Activated naive CD8-positive, alpha-beta T cell (primary cell): Measurements from ENCODE around the gene HELZ2.

Source experiments
- H3K27ac Mint-ChIP-seq: one replicate; pipeline ENCODE4 v1.8.0; 2021; ENCODE audit warnings: mixed read lengths
- H3K27me3 Mint-ChIP-seq: one replicate; pipeline ENCODE4 v1.8.0; 2021; ENCODE audit warnings: mixed read lengths
- H3K36me3 Mint-ChIP-seq: one replicate; pipeline ENCODE4 v1.8.0; 2021; ENCODE audit warnings: mixed read lengths
- H3K4me1 Mint-ChIP-seq: one replicate; pipeline ENCODE4 v1.8.0; 2021; ENCODE audit warnings: low read depth, mixed read lengths
- H3K4me3 Mint-ChIP-seq: one replicate; pipeline ENCODE4 v1.8.0; 2021; ENCODE audit warnings: mild to moderate bottlenecking, mixed read lengths
- H3K9me3 Mint-ChIP-seq: one replicate; pipeline ENCODE4 v1.8.0; 2021; ENCODE audit warnings: low read depth, mixed read lengths

The HELZ2 gene

DNA sequence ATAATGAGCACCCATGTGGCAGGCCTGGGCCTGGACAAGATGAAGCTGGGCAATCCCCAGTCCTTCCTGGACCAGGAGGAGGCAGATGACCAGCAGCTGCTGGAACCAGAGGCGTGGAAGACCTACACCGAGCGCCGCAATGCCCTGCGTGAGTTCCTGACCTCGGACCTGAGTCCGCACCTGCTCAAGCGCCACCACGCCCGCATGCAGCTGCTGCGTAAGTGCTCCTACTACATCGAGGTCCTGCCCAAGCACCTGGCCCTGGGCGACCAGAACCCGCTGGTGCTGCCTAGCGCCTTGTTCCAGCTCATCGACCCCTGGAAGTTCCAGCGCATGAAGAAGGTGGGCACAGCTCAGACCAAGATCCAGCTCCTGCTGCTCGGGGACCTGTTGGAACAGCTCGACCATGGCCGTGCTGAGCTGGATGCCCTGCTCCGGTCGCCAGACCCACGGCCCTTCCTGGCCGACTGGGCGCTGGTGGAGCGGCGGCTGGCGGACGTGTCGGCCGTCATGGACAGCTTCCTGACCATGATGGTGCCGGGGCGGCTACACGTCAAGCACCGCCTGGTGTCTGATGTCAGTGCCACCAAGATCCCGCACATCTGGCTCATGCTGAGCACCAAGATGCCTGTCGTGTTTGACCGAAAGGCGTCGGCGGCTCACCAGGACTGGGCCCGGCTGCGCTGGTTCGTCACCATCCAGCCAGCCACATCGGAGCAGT, 18.2 kb downstream of the HELZ2 start:
- Mint-ChIP-seq H3K4me1 (peaks cover 13% of the 10 kb centered on the region), H3K27ac (no peak overlapping the region), H3K27me3 (no peaks in the 10 kb centered on the region), H3K4me3 (no peak overlapping the region), H3K36me3 (peaks cover 2% of the 10 kb centered on the region), H3K9me3 (no peaks in the 10 kb centered on the region)

DNA sequence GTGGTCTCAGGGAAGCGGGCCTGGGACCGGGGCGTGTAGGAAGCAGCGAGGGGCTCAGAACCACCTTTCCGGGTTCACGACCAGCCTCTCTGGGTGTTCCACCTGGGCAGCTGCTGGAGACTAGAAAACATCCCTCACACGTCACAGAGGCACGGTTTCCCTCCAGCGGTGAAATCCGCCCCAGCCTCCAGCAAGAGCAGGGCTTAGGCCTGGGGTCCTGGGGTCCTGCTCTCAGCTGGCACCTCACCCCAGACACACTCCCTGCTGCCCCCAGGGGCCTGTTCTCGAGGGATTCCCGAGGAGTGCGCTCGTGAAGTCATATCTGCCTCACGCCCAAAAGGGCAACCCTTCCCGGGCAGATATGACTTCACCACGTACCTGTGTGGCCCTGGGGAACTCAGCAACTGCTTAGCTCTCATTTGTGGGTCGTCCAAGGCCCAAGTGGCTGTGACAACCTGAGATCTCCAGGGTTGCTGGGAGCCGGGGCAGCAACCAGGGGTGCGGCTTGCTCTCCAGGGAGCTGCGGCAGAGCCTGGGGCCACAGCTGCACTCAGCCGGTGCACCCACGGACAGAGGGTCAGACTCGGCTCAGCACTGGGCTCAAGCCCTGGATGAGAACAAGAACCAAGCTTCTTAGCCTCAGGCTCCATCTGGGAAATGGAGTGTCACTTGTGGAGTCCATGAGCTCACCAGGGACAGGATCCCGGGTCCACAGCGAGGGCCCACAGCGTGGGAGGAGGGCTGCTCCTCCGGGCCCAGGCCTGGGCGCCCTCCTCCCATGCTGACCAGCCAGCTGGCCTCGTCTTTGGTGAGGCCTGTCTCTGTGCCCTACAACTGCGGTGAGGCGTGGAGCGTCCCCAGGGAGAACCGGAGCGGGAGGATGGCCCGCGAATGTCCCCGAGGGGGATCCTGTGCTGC, 19.4 kb downstream of the HELZ2 start:
- peaks cover 11% of the 10 kb centered on the region for H3K4me1 Mint-ChIP-seq
- no peaks in the 10 kb centered on the region for H3K9me3 Mint-ChIP-seq
- H3K27me3 Mint-ChIP-seq = no peaks in the 10 kb centered on the region
- H3K27ac Mint-ChIP-seq = no peak overlapping the region
- peak overlapping the region; percentile 70 for H3K4me3 Mint-ChIP-seq
- H3K36me3 Mint-ChIP-seq = no peaks in the 10 kb centered on the region

GRCh38 chr20:63553933-63554290, 20.1 kb downstream of the HELZ2 start, which contains the start of gene FNDC11:
Gene FNDC11, plus strand, starts transcription at chr20:63554159. Its CDS starts 1,505 bp downstream, at chr20:63555664.
- Mint-ChIP-seq H3K27ac (peak within 1 kb of the TSS; percentile 28), H3K4me3 (peak within 1 kb of the TSS; percentile 70), H3K4me1 (peaks cover 15% of the 10 kb centered on the region), H3K36me3 (no peaks in the 10 kb centered on the region), H3K9me3 (no peaks in the 10 kb centered on the region), H3K27me3 (no peaks in the 10 kb centered on the region)

- H3K4me3 Mint-ChIP-seq = peak overlapping the region; percentile 70
- no peaks in the 10 kb centered on the region for H3K9me3 Mint-ChIP-seq
- no peaks in the 10 kb centered on the region for H3K36me3 Mint-ChIP-seq
- H3K27ac Mint-ChIP-seq = no peak overlapping the region
- no peaks in the 10 kb centered on the region for H3K27me3 Mint-ChIP-seq
- H3K4me1 Mint-ChIP-seq = peaks cover 15% of the 10 kb centered on the region
Measured at GRCh38 chr20:63553251-63553932, 20.6 kb downstream of the HELZ2 start.

- Mint-ChIP-seq H3K27me3 (no peaks in the 10 kb centered on the region), H3K4me1 (peaks cover 15% of the 10 kb centered on the region), H3K9me3 (no peaks in the 10 kb centered on the region), H3K36me3 (no peaks in the 10 kb centered on the region), H3K27ac (peak overlapping the region; percentile 54), H3K4me3 (peak overlapping the region; percentile 70)
Measured at GRCh38 chr20:63552481-63553249, 21.4 kb downstream of the HELZ2 start.

DNA sequence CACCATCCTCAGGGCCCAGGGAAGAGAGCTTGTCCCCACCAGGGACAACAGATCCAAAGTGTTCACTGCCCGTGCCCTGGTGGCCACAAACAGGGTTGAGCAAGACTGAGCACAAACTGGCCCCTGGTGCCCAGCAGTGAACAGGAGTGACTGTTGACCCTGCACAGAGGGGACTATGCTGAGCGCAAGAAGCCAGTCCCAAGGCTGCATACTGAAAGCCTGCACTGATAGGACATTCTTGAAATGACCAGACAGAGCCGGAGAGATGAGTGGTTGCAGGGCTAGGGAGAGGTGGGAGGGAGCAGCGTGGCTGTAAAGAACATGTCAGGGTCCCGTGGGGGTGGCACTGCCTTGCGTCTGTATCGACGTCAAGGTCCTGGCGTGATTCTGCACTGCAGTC, 23.0 kb downstream of the HELZ2 start:
- H3K27ac Mint-ChIP-seq = no peak overlapping the region
- H3K9me3 Mint-ChIP-seq = no peaks in the 10 kb centered on the region
- H3K4me1 Mint-ChIP-seq = peaks cover 15% of the 10 kb centered on the region
- peak overlapping the region; percentile 42 for H3K4me3 Mint-ChIP-seq
- no peaks in the 10 kb centered on the region for H3K27me3 Mint-ChIP-seq
- no peaks in the 10 kb centered on the region for H3K36me3 Mint-ChIP-seq

GRCh38 chr20:63549679-63550282, 24.3 kb downstream of the HELZ2 start:
- Mint-ChIP-seq H3K4me1 (peaks cover 15% of the 10 kb centered on the region), H3K27me3 (no peaks in the 10 kb centered on the region), H3K36me3 (no peaks in the 10 kb centered on the region), H3K9me3 (no peaks in the 10 kb centered on the region), H3K4me3 (no peak overlapping the region), H3K27ac (no peak overlapping the region)

- H3K36me3 Mint-ChIP-seq = no peaks in the 10 kb centered on the region
- H3K27me3 Mint-ChIP-seq = no peaks in the 10 kb centered on the region
- peaks cover 15% of the 10 kb centered on the region for H3K4me1 Mint-ChIP-seq
- no peak overlapping the region for H3K27ac Mint-ChIP-seq
- no peak overlapping the region for H3K4me3 Mint-ChIP-seq
- no peaks in the 10 kb centered on the region for H3K9me3 Mint-ChIP-seq
Measured at GRCh38 chr20:63549019-63549418, 25.0 kb downstream of the HELZ2 start.

- H3K4me3 Mint-ChIP-seq = no peak overlapping the region
- no peaks in the 10 kb centered on the region for H3K27me3 Mint-ChIP-seq
- H3K9me3 Mint-ChIP-seq = no peaks in the 10 kb centered on the region
- peaks cover 15% of the 10 kb centered on the region for H3K4me1 Mint-ChIP-seq
- H3K36me3 Mint-ChIP-seq = no peaks in the 10 kb centered on the region
- no peak overlapping the region for H3K27ac Mint-ChIP-seq
Measured at GRCh38 chr20:63548542-63548941, 25.5 kb downstream of the HELZ2 start.

- H3K27ac Mint-ChIP-seq = no peak within 1 kb of the TSS
- H3K4me3 Mint-ChIP-seq = no peak within 1 kb of the TSS
- no peaks in the 10 kb centered on the region for H3K27me3 Mint-ChIP-seq
- peaks cover 12% of the 10 kb centered on the region for H3K4me1 Mint-ChIP-seq
- no peaks in the 10 kb centered on the region for H3K36me3 Mint-ChIP-seq
- H3K9me3 Mint-ChIP-seq = no peaks in the 10 kb centered on the region
Measured at GRCh38 chr20:63547725-63548480, 26.1 kb downstream of the HELZ2 start, which contains the start of gene SRMS. Gene SRMS, minus strand, starts transcription at chr20:63547749. Its CDS starts 286 bp downstream, at chr20:63547463.

- H3K36me3 Mint-ChIP-seq = no peaks in the 10 kb centered on the region
- H3K4me3 Mint-ChIP-seq = no peak overlapping the region
- peaks cover 7% of the 10 kb centered on the region for H3K4me1 Mint-ChIP-seq
- H3K9me3 Mint-ChIP-seq = no peaks in the 10 kb centered on the region
- no peaks in the 10 kb centered on the region for H3K27me3 Mint-ChIP-seq
- H3K27ac Mint-ChIP-seq = no peak overlapping the region
Measured at GRCh38 chr20:63546956-63547724, 26.9 kb downstream of the HELZ2 start.

GRCh38 chr20:63546256-63546955, 27.6 kb downstream of the HELZ2 start:
- H3K27ac Mint-ChIP-seq = no peak overlapping the region
- H3K27me3 Mint-ChIP-seq = no peaks in the 10 kb centered on the region
- H3K9me3 Mint-ChIP-seq = no peaks in the 10 kb centered on the region
- H3K4me3 Mint-ChIP-seq = no peak overlapping the region
- H3K36me3 Mint-ChIP-seq = no peaks in the 10 kb centered on the region
- H3K4me1 Mint-ChIP-seq = peaks cover 7% of the 10 kb centered on the region
